WI38 (cell line): ENCODE results near the gene VWCE.
"Not testable (repeated sequence)": the region's sequence is repeated elsewhere in the genome, so short reads cannot be mapped to it uniquely, and the experiment has no call there.

ENCODE experiments used
- H3K4me3 ChIP-seq: 2 replicates; pipeline ENCODE4 v1.5.1; 2011; ENCODE audit warnings: low read depth, mild to moderate bottlenecking, control low read depth, low read length

Gene VWCE

DNA sequence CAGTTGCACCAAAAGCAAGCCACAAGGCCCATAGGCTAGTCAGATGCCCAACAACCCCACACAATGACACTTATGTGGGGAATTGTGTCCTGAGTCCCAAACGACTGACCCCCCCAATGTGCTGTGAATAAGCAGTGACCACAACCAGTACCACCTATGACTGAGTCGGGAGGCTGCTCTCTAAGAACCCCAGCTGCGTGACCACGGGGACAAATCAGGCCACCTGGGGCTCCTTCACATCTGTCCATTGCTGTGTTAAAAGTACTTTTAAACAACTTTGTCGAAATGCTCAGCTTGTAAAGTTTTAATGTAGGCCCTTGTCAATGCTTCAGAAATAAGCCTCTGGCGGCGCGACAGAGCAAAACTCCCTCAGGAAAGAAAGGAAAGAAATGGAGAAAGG, 54.8 kb downstream of the VWCE start:
- not testable (repeated sequence) for H3K4me3 ChIP-seq

DNA sequence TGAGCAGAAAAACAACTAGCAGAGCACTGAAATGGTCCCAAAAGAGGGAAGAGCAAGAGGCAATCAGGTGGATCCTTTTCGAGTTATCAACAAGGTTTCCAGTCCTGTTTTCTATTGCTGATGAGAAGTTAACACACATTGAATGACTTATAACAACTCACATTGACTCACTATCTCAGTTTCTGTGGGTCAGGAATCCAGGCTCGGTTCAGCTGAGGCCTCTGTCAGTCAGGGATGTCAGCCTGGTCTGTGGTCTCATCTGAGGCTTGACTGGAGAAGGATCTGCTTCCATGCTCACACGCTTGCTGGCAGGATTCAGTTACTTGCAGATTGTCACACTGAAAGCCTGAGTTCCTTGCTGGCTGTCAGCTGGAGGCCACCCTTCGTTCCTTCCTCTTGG, 58.0 kb downstream of the VWCE start:
- not testable (repeated sequence) for H3K4me3 ChIP-seq

DNA sequence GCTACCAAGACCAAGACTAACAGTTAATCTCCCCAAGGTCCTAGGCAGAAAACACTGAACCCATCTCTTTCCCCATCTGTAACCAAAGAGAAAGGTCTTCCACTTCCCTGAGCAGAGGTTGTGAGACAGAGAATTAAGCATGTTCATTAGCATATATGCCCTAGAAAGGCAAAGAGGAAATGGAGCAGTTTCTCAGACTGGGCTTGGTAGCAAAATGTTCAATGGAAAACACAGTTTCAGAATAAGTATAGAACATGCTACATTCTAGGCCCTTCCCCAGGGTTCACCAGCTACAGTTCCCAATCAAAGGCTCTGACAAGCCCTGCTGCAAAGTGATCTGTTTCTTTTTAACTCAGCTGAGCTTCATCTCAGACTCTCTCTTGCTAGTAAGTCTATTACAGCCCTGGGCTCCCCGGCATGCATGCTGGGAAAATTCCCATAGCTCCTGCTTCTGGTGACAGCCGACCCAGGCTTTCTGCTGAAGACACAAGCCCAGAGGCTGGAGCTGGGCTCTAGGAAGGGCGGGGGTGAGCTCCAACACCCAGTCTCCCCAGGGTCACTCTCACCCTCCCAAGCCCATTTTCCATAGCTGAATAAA, 62.5 kb downstream of the VWCE start:
- H3K4me3 ChIP-seq, result not testable (repeated sequence)

DNA sequence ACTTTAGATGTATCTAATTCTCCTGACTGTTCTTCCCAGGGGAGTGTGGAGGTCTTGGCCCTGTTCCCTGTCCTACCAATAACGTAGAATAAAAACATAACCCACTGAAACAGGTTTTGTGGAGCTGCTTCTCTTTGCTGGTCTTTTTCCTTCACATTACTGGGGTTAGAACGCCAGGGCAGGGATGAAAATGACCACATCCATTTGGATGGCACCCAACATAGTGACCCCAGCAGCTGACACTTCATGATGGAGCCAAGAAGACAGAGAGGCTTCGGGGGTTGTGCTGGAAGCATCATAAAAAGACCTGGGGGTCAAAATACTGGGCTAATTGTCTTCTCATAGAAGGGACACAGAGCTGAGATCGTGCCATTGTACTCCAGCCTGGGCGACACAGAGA, 63.5 kb downstream of the VWCE start:
- H3K4me3 ChIP-seq, result not testable (repeated sequence)

DNA sequence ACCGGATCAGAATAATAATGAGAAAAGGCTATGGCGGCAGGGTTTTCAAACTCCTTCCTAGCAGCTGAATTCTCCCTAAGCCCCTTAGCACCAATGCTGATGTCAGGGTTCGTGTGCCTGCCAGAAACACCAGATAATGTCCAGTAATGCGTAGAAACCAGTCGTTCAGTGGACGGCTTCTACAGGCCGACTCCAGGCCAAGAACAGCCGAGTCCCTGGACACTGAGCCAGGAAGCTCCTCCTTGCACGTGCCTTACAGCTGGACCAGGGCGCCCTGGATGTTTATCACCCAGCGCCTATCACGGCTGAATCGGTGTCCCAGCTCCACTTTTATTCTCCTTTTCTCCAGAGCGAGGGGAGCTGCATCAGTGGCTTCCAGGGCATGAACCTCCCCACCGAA, 64.1 kb downstream of the VWCE start:
- H3K4me3 ChIP-seq, result not testable (repeated sequence)

DNA sequence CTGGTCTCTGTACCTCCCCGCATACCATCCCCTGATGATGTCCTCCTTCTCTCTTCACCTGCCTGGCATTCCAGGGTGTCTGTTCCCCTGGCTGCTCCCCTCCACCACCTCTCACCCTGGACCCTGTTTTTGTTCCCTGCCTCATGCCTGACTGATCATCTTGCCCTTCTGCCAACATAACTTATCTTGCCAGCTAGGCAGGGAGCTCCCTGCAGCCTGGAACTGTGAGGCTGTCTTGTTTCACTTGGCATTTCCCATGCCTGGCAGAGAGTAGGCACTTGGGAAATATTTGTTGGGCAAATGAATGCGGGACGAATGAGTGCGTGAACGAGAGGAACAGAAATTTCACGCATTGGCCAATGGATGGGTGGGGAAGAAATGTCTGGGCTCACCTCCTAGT, 65.7 kb downstream of the VWCE start:
- not testable (repeated sequence) for H3K4me3 ChIP-seq

DNA sequence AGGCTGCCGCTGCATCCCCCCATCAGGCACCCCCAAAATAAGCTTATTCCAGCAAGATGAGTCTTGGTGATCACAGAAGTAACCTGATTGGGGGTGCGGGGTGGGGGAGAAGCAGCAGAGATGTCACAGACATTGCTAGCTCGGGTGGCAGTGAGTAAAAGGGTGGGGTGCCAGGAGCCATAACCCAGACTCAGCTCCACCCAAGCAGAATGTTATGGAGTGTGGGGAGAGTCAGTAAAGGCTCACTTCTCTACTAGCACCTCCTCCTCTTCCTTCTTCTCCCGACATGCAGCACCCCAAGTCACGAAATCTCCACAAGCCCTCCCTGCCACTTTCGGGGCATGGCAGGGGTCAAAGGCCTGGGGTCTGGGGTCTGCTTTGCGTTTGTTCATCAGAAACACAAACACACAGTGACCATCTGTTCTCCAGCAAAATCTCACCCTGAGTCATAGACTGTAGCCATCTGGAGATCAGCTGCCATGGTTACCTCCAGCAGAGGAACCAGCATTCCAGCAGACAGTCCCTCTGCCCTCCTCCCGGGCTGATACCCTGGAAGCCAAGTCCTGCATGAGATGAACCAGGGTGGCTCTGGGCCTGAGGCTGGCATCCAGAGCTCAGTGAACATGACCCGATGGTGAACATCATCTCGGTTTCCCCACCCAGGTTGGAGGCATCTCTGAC, 68.5 kb downstream of the VWCE start:
- not testable (repeated sequence) for H3K4me3 ChIP-seq

DNA sequence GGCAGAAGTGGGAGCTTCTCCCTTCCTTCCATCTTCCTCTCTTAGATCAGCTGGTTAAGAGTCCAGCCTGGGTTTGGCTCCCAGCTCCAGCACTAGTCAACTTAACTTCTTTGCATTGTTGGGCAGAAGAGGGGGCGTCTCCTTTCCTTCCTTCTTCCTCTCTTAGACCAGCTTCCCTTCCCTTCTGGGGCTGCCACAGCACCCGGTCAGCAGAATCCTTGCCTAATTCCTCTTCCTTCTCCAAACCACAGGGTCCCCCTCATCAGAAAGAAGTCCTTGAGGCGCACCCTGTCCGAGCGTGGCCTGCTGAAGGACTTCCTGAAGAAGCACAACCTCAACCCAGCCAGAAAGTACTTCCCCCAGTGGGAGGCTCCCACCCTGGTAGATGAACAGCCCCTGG, 72.4 kb downstream of the VWCE start:
- not testable (repeated sequence) for H3K4me3 ChIP-seq

DNA sequence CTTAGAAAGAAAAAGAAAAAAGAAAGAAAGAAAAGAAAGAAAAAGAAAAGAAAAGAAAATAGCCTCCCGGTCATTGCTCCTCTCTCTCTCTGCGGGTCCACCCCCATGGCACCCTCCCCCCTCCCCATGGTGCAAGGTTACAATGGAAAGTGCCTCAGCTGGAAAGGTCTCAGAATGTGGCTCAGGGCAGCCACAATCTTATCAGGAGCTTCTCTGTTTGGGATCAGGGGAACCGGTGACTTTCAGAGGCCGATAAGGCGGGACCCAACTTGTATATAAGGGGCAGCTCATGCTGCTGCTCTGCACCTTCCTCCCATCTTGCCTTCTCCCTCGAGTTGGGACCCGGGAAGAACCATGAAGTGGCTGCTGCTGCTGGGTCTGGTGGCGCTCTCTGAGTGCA, 73.1 kb downstream of the VWCE start, which contains the start of gene PGA4:
Gene PGA4, plus strand, starts transcription at position 301 of the 400 bp plus-strand sequence. Its CDS starts 54 bp downstream, at position 355.
- not testable (repeated sequence) for H3K4me3 ChIP-seq

DNA sequence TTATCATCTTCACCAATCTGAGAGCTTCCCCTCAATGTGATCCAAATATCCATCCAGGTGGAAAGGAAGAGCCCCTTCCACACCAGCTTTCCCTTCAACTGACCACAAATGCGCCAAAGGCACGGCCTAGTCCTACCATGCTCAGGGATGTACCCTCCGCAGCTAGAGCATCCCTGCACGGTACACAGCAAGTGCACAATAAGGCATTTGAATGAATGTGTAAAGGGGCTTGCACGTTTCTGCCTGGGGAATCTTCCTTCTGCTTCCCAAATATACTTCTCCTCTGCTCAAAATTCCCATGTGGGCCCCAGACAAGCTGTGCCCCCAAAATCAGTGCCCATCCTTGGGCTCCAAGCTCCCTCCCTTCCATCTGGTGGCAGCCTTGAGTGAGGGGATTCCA, 76.1 kb downstream of the VWCE start:
- not testable (repeated sequence) for H3K4me3 ChIP-seq

DNA sequence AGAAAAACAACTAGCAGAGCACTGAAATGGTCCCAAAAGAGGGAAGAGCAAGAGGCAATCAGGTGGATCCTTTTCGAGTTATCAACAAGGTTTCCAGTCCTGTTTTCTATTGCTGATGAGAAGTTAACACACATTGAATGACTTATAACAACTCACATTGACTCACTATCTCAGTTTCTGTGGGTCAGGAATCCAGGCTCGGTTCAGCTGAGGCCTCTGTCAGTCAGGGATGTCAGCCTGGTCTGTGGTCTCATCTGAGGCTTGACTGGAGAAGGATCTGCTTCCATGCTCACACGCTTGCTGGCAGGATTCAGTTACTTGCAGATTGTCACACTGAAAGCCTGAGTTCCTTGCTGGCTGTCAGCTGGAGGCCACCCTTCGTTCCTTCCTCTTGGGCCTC, 76.8 kb downstream of the VWCE start:
- not testable (repeated sequence) for H3K4me3 ChIP-seq

DNA sequence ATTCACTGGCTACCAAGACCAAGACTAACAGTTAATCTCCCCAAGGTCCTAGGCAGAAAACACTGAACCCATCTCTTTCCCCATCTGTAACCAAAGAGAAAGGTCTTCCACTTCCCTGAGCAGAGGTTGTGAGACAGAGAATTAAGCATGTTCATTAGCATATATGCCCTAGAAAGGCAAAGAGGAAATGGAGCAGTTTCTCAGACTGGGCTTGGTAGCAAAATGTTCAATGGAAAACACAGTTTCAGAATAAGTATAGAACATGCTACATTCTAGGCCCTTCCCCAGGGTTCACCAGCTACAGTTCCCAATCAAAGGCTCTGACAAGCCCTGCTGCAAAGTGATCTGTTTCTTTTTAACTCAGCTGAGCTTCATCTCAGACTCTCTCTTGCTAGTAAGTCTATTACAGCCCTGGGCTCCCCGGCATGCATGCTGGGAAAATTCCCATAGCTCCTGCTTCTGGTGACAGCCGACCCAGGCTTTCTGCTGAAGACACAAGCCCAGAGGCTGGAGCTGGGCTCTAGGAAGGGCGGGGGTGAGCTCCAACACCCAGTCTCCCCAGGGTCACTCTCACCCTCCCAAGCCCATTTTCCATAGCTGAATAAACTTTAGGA, 81.3 kb downstream of the VWCE start:
- H3K4me3 ChIP-seq, result not testable (repeated sequence)

DNA sequence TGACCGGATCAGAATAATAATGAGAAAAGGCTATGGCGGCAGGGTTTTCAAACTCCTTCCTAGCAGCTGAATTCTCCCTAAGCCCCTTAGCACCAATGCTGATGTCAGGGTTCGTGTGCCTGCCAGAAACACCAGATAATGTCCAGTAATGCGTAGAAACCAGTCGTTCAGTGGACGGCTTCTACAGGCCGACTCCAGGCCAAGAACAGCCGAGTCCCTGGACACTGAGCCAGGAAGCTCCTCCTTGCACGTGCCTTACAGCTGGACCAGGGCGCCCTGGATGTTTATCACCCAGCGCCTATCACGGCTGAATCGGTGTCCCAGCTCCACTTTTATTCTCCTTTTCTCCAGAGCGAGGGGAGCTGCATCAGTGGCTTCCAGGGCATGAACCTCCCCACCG, 82.9 kb downstream of the VWCE start:
- H3K4me3 ChIP-seq, result not testable (repeated sequence)

DNA sequence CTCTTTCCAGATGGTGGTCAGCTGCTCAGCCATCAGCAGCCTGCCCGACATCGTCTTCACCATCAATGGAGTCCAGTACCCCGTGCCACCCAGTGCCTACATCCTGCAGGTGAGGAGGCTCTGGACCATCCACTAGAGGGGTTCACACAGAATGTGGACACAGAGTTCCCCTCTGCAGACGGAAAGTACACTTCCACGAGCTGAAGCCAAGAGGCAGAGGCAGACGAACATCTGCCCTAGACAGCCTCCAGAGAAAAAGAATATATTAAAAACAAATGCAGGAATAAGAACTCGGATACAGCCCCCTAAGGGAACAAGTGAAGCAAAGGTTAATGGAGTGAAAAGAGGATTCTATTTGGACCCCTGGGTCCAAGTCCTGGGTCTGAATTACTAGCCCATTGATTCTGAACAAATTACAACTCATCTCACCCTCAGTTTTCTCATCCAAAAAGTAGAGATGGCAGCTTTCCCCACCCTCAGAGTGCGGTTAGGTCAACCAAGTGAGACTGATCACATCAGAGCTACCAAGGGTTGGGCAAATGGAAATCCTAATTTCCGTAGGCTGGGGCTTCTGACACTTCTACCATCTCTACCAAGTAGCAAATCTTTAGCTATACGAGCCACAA, 83.7 kb downstream of the VWCE start:
- not testable (repeated sequence) for H3K4me3 ChIP-seq

DNA sequence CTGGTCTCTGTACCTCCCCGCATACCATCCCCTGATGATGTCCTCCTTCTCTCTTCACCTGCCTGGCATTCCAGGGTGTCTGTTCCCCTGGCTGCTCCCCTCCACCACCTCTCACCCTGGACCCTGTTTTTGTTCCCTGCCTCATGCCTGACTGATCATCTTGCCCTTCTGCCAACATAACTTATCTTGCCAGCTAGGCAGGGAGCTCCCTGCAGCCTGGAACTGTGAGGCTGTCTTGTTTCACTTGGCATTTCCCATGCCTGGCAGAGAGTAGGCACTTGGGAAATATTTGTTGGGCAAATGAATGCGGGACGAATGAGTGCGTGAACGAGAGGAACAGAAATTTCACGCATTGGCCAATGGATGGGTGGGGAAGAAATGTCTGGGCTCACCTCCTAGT, 84.5 kb downstream of the VWCE start:
- not testable (repeated sequence) for H3K4me3 ChIP-seq
